Activated naive CD4-positive, alpha-beta T cell treated with anti-CD3 and anti-CD28 coated beads, Interleukin-2, amount 50 U/mL, for 24 hours (primary cell): ENCODE data around the gene IMPG2.
"Not testable (repeated sequence)": the region's sequence is repeated elsewhere in the genome, so short reads cannot be mapped to it uniquely, and the experiment has no call there.

Source experiments
- H3K27ac Mint-ChIP-seq: one replicate; pipeline ENCODE4 v1.8.0; 2021; ENCODE audit warnings: mild to moderate bottlenecking, mixed read lengths
- H3K27me3 Mint-ChIP-seq: one replicate; pipeline ENCODE4 v1.8.0; 2021; ENCODE audit warnings: mixed read lengths
- H3K36me3 Mint-ChIP-seq: one replicate; pipeline ENCODE4 v1.8.0; 2021; ENCODE audit warnings: mixed read lengths
- H3K4me1 Mint-ChIP-seq: one replicate; pipeline ENCODE4 v1.8.0; 2021; ENCODE audit warnings: mixed read lengths
- H3K4me3 Mint-ChIP-seq: one replicate; pipeline ENCODE4 v1.8.0; 2021; ENCODE audit warnings: mild to moderate bottlenecking, mixed read lengths
- H3K9me3 Mint-ChIP-seq: one replicate; pipeline ENCODE4 v1.8.0; 2021; ENCODE audit warnings: mixed read lengths

IMPG2 gene

GRCh38 chr3:101320475-101320874 is at the start of gene IMPG2:
Gene IMPG2 (minus strand): TSS chr3:101320575. CDS start chr3:101320372, 203 bp downstream.
- Mint-ChIP-seq H3K36me3 (no peaks in the 10 kb centered on the region), H3K9me3 (no peaks in the 10 kb centered on the region), H3K4me3 (no peak within 1 kb of the TSS), H3K4me1 (no peaks in the 10 kb centered on the region), H3K27me3 (no peaks in the 10 kb centered on the region), H3K27ac (no peak within 1 kb of the TSS)

GRCh38 chr3:101362406-101362805 is 42.0 kb upstream of the IMPG2 start:
- H3K9me3 Mint-ChIP-seq = no peaks in the 10 kb centered on the region
- peaks cover 33% of the 10 kb centered on the region for H3K36me3 Mint-ChIP-seq
- H3K27ac Mint-ChIP-seq = no peak overlapping the region
- no peak overlapping the region for H3K4me3 Mint-ChIP-seq
- H3K4me1 Mint-ChIP-seq = no peaks in the 10 kb centered on the region
- H3K27me3 Mint-ChIP-seq = no peaks in the 10 kb centered on the region

GRCh38 chr3:101351829-101352228 is 31.5 kb upstream of the IMPG2 start:
- no peaks in the 10 kb centered on the region for H3K4me1 Mint-ChIP-seq
- no peak overlapping the region for H3K4me3 Mint-ChIP-seq
- no peaks in the 10 kb centered on the region for H3K9me3 Mint-ChIP-seq
- H3K27ac Mint-ChIP-seq = no peak overlapping the region
- H3K36me3 Mint-ChIP-seq = peaks cover 9% of the 10 kb centered on the region
- H3K27me3 Mint-ChIP-seq = no peaks in the 10 kb centered on the region

GRCh38 chr3:101340591-101340990 is 20.2 kb upstream of the IMPG2 start:
- no peak overlapping the region for H3K4me3 Mint-ChIP-seq
- H3K4me1 Mint-ChIP-seq = no peaks in the 10 kb centered on the region
- no peaks in the 10 kb centered on the region for H3K27me3 Mint-ChIP-seq
- peak overlapping the region; percentile 2 for H3K27ac Mint-ChIP-seq
- no peaks in the 10 kb centered on the region for H3K9me3 Mint-ChIP-seq
- peaks cover 25% of the 10 kb centered on the region for H3K36me3 Mint-ChIP-seq

- Mint-ChIP-seq H3K9me3 (no peaks in the 10 kb centered on the region), H3K27me3 (no peaks in the 10 kb centered on the region), H3K4me3 (no peak overlapping the region), H3K27ac (no peak overlapping the region), H3K36me3 (peaks cover 7% of the 10 kb centered on the region), H3K4me1 (no peaks in the 10 kb centered on the region)
These were observed 13.5 kb upstream of the IMPG2 start for GRCh38 chr3:101333883-101334282.

GRCh38 chr3:101329016-101329673 is 8.8 kb upstream of the IMPG2 start:
- Mint-ChIP-seq H3K4me1 (no peaks in the 10 kb centered on the region), H3K27ac (no peak overlapping the region), H3K36me3 (peaks cover 20% of the 10 kb centered on the region), H3K4me3 (no peak overlapping the region), H3K27me3 (no peaks in the 10 kb centered on the region), H3K9me3 (no peaks in the 10 kb centered on the region)

GRCh38 chr3:101325393-101326134 is 5.2 kb upstream of the IMPG2 start:
- Mint-ChIP-seq H3K27ac (no peak overlapping the region), H3K27me3 (no peaks in the 10 kb centered on the region), H3K4me1 (no peaks in the 10 kb centered on the region), H3K4me3 (no peak overlapping the region), H3K36me3 (peaks cover 18% of the 10 kb centered on the region), H3K9me3 (no peaks in the 10 kb centered on the region)

GRCh38 chr3:101319531-101319930 is 844 bp downstream of the IMPG2 start:
- Mint-ChIP-seq H3K9me3 (no peaks in the 10 kb centered on the region), H3K4me3 (no peak overlapping the region), H3K27me3 (no peaks in the 10 kb centered on the region), H3K4me1 (no peaks in the 10 kb centered on the region), H3K27ac (no peak overlapping the region), H3K36me3 (no peaks in the 10 kb centered on the region)

GRCh38 chr3:101312545-101312944 is 7.8 kb downstream of the IMPG2 start:
- Mint-ChIP-seq H3K9me3 (peaks cover 6% of the 10 kb centered on the region), H3K36me3 (peaks cover 17% of the 10 kb centered on the region), H3K27ac (no peak overlapping the region), H3K4me3 (no peak overlapping the region), H3K27me3 (no peaks in the 10 kb centered on the region), H3K4me1 (no peaks in the 10 kb centered on the region)

- Mint-ChIP-seq H3K4me1 (no peaks in the 10 kb centered on the region), H3K4me3 (no peak overlapping the region), H3K27me3 (no peaks in the 10 kb centered on the region), H3K9me3 (peaks cover 6% of the 10 kb centered on the region), H3K36me3 (peaks cover 17% of the 10 kb centered on the region), H3K27ac (no peak overlapping the region)
These were observed 8.7 kb downstream of the IMPG2 start for GRCh38 chr3:101311676-101312075.

GRCh38 chr3:101310978-101311375 is 9.4 kb downstream of the IMPG2 start:
- Mint-ChIP-seq H3K27ac (no peak overlapping the region), H3K9me3 (peaks cover 12% of the 10 kb centered on the region), H3K27me3 (no peaks in the 10 kb centered on the region), H3K4me1 (no peaks in the 10 kb centered on the region), H3K36me3 (peaks cover 20% of the 10 kb centered on the region), H3K4me3 (no peak overlapping the region)

GRCh38 chr3:101308147-101308772 is 12.1 kb downstream of the IMPG2 start:
- not testable (repeated sequence) for H3K27me3 Mint-ChIP-seq, H3K27ac Mint-ChIP-seq, H3K4me3 Mint-ChIP-seq, H3K4me1 Mint-ChIP-seq
- H3K36me3 Mint-ChIP-seq = peaks cover 20% of the 10 kb centered on the region
- peaks cover 12% of the 10 kb centered on the region for H3K9me3 Mint-ChIP-seq

- H3K36me3 Mint-ChIP-seq = peaks cover 20% of the 10 kb centered on the region
- no peaks in the 10 kb centered on the region for H3K27me3 Mint-ChIP-seq
- H3K4me3 Mint-ChIP-seq = no peak overlapping the region
- peaks cover 14% of the 10 kb centered on the region for H3K9me3 Mint-ChIP-seq
- no peaks in the 10 kb centered on the region for H3K4me1 Mint-ChIP-seq
- no peak overlapping the region for H3K27ac Mint-ChIP-seq
These were observed 16.5 kb downstream of the IMPG2 start for GRCh38 chr3:101303836-101304235.

GRCh38 chr3:101303089-101303731 is 17.2 kb downstream of the IMPG2 start:
- Mint-ChIP-seq H3K27ac (no peak overlapping the region), H3K36me3 (peaks cover 19% of the 10 kb centered on the region), H3K27me3 (no peaks in the 10 kb centered on the region), H3K9me3 (peaks cover 15% of the 10 kb centered on the region), H3K4me3 (no peak overlapping the region), H3K4me1 (no peaks in the 10 kb centered on the region)

GRCh38 chr3:101300073-101300472 is 20.3 kb downstream of the IMPG2 start:
- no peak overlapping the region for H3K27ac Mint-ChIP-seq
- H3K36me3 Mint-ChIP-seq = peaks cover 15% of the 10 kb centered on the region
- H3K27me3 Mint-ChIP-seq = no peaks in the 10 kb centered on the region
- no peak overlapping the region for H3K4me3 Mint-ChIP-seq
- H3K4me1 Mint-ChIP-seq = no peaks in the 10 kb centered on the region
- peaks cover 19% of the 10 kb centered on the region for H3K9me3 Mint-ChIP-seq

GRCh38 chr3:101292027-101292426 is 28.3 kb downstream of the IMPG2 start:
- peaks cover 9% of the 10 kb centered on the region for H3K36me3 Mint-ChIP-seq
- no peaks in the 10 kb centered on the region for H3K27me3 Mint-ChIP-seq
- no peak overlapping the region for H3K27ac Mint-ChIP-seq
- no peaks in the 10 kb centered on the region for H3K4me1 Mint-ChIP-seq
- H3K9me3 Mint-ChIP-seq = peaks cover 5% of the 10 kb centered on the region
- H3K4me3 Mint-ChIP-seq = no peak overlapping the region
